ENCODE data around the gene APOO.

Gene APOO

DNA sequence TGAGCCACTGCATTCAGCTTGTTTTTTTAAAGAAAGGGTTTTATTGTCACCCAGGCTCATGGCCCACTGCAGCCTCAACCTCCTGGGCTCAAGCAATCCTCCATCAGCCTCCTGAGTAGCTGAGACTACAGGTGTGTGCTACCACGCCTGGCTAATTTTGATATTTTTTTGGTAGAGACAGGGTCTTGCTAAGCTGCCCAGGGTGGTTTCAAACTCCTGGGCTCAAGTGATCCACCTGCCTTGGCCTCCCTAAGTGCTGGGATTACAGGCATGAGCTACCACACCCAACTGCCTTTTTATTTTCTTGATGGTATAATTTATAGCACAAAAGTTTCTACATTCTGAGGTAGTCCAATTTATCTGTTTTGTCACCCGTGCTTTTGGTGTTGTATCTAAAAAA lies 85.9 kb downstream of the APOO start:
- no peak overlapping the region for H3K4me3 ChIP-seq
- no peak overlapping the region for H3K27ac ChIP-seq
- TF ChIP-seq CTCF (IDR thresholded peaks at IDR 0.05): no peak
- no peak for DNase-seq (ENCODE audit: low spot score)

DNA sequence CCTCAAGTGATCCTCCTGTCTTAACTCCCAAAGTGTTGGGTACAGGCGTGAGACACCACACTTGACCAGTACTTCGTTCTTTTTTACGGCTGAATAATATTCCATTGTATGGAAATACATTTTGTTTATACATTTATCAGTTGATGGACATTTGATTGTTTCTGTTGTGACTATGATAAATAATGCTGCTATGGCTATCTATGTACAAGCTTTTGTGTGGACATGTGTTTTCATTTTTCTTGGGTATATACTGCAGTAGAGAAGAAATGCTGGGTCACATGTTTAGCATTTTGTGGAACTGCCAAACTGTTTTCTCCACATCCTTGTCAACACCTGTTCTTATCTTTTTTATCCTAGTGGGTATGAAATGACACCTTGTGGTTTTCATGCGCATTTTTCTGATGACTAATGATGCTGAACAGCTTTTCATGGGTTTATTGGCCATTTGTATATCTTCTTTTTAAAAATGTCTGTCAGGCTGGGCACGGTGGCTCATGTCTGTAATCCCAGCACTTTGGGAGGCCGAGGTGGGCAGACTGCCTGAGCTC lies 87.4 kb downstream of the APOO start:
- Histone ChIP-seq H3K4me3 (no peak overlapping the region), H3K27ac (no peak overlapping the region)
- DNase-seq (ENCODE audit: low spot score): no peak
- TF ChIP-seq CTCF (IDR thresholded peaks at IDR 0.05): no peak

- no peak for DNase-seq (ENCODE audit: low spot score)
- Histone ChIP-seq H3K4me3 (no peak overlapping the region), H3K27ac (no peak overlapping the region)
- no peak for TF ChIP-seq CTCF (IDR thresholded peaks at IDR 0.05)
Observed at GRCh38 chrX:23819385-23820234, 88.1 kb downstream of the APOO start.

DNA sequence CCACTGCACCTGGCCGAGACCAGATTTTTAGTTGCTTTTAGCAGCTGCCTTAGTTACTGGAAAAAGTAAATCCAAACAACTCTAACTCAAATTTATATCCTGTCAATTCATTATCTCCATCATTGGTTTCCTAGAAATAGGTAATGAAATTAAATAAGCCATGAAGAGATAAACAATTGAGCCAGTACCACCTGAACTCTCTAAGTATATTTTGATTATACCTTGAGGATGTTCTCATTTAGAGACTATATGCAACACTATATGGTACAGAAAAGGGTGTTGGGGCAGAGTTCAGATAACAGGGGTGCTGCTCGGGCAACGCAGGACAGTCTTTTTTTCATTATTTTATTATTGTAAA lies 89.8 kb downstream of the APOO start:
- Histone ChIP-seq H3K4me3 (no peak overlapping the region), H3K27ac (no peak overlapping the region)
- no peak for TF ChIP-seq CTCF (IDR thresholded peaks at IDR 0.05)
- no peak for DNase-seq (ENCODE audit: low spot score)

GRCh38 chrX:23816179-23816578 lies 91.6 kb downstream of the APOO start:
- Histone ChIP-seq H3K27ac (no peak overlapping the region), H3K4me3 (no peak overlapping the region)
- DNase-seq (ENCODE audit: low spot score): no peak
- no peak for TF ChIP-seq CTCF (IDR thresholded peaks at IDR 0.05)

- DNase-seq (ENCODE audit: low spot score): no peak
- H3K27ac ChIP-seq: no peak overlapping the region
- no peak for TF ChIP-seq CTCF (IDR thresholded peaks at IDR 0.05)
- no peak overlapping the region for H3K4me3 ChIP-seq
Observed at GRCh38 chrX:23815376-23815775, 92.4 kb downstream of the APOO start.

GRCh38 chrX:23813808-23814207 lies 93.9 kb downstream of the APOO start:
- DNase-seq (ENCODE audit: low spot score): no peak
- no peak overlapping the region for H3K4me3 ChIP-seq
- TF ChIP-seq CTCF (IDR thresholded peaks at IDR 0.05): no peak
- H3K27ac ChIP-seq: no peak overlapping the region
